Esophagus muscularis mucosa (tissue), 4 donors: Measurements from ENCODE around the gene URI1. TPM values are rescaled to one million over a fixed set of nuclear protein-coding genes. Genes with fewer than 3 reads are reported as not detected.

Experiments used
- DNase-seq: peaks from one replicate; pipeline ENCODE4 v3.0.0-alpha.2; 2017; ENCODE audit errors: extremely low spot score
- H3K27ac ChIP-seq, 4 donors: fragments of 200-600 bp; sonication (generic); replicated peaks in 1 of 4; 1 replicate in 3 of 4; 2 replicates in 1 of 4; pipeline ENCODE4 v1.5.1; 2016 to 2019; ENCODE audit warnings: mild to moderate bottlenecking in 1 of 4
- H3K27me3 ChIP-seq, 4 donors: fragments of 200-600 bp; sonication (generic); one replicate each; pipeline versions ENCODE4 v1.5.1 to v1.6.0; 2016 to 2019
- H3K36me3 ChIP-seq, 4 donors: fragments of 200-600 bp; sonication (generic); one replicate each; pipeline ENCODE4 v1.5.1; 2016 to 2019
- H3K4me1 ChIP-seq, 4 donors: fragments of 200-600 bp; sonication (generic); one replicate each; pipeline ENCODE4 v1.5.1; 2016 to 2019
- H3K4me3 ChIP-seq, 4 donors: fragments of 200-600 bp; sonication (generic); 1 replicate in 2 of 4; 2 replicates in 2 of 4; pipeline ENCODE4 v1.5.1; 2016 to 2019; ENCODE audit warnings: mild to moderate bottlenecking in 4 of 4, moderate library complexity in 1 of 4
- H3K9me3 ChIP-seq, 4 donors: fragments of 200-600 bp; sonication (generic); 1 replicate in 3 of 4; 2 replicates in 1 of 4; pipeline ENCODE4 v1.5.1; 2016 to 2019
- EP300 ChIP-seq: sonication (generic); formaldehyde crosslinking; IDR thresholded peaks from one replicate; pipeline ENCODE4 v1.6.1; 2017; ENCODE audit warnings: antibody characterized with exemption
- POLR2A ChIP-seq: fragments of 450-650 bp; IDR thresholded peaks from one replicate; pipeline ENCODE4 v1.6.1; 2017; ENCODE audit warnings: antibody characterized with exemption, moderate library complexity, mild to moderate bottlenecking, low read depth
- POLR2AphosphoS5 ChIP-seq, 2 donors: sonication (generic); formaldehyde crosslinking; IDR thresholded peaks; one replicate each; pipeline ENCODE4 v1.6.1; 2017; ENCODE audit warnings: antibody characterized with exemption in 2 of 2
- WGBS: methylation state at CpG from one replicate; pipeline ENCODE4 v1.1.5; 2018; 5-methylcytosine and 5-hydroxymethylcytosine counted together
- intact Hi-C: fragments of 100-400 bp; cut with DNase I; formaldehyde crosslinking; loops from one replicate; pipeline ENCODE4 v1.15.1; 2023
- total RNA-seq, 4 donors: library from RNA; depleted of rRNA; stranded (reverse); fragments of >200 nt; gene quantifications; one replicate each; pipeline versions ENCODE4 v1.1.0 to v1.2.1, GENCODE V29; 2016
- TF ChIP-seq, protein P1 (sequence below), 3 experiments: fragments of 200-600 bp in 2 of 3; fragments of 450-650 bp in 1 of 3; sonication (generic) in 2 of 3; IDR thresholded peaks; one replicate each; pipeline ENCODE4 v1.5.1; 2017 to 2019; ENCODE audit warnings: antibody characterized with exemption in 3 of 3, mild to moderate bottlenecking in 2 of 3, moderate library complexity in 1 of 3

URI1 gene
- total RNA-seq, 4 donors from 2014 or later: 56.4 to 67.8 (median 59.8) TPM

DNA sequence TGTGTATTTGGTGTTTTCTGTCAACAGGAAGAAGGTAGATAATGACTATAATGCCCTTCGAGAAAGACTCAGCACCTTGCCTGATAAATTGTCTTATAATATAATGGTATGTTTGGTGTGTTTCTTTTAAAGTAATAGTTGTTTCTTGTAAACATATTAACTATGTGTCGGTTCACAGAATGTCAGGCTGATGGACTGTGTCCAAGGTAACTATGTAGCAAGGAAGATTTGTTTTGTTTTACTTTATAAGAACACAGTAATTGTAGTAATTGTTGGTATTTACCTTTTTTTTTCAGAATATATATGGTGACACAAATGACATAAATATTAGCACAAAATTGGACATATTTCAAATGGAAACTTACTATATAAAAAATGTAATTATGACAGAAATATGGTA, 43.2 kb downstream of the URI1 start:
- TF ChIP-seq EP300 (no peak), POLR2AphosphoS5 (IDR thresholded peaks at IDR 0.05) (no peak), POLR2A (no peak)
- TF ChIP-seq, protein P1, sequence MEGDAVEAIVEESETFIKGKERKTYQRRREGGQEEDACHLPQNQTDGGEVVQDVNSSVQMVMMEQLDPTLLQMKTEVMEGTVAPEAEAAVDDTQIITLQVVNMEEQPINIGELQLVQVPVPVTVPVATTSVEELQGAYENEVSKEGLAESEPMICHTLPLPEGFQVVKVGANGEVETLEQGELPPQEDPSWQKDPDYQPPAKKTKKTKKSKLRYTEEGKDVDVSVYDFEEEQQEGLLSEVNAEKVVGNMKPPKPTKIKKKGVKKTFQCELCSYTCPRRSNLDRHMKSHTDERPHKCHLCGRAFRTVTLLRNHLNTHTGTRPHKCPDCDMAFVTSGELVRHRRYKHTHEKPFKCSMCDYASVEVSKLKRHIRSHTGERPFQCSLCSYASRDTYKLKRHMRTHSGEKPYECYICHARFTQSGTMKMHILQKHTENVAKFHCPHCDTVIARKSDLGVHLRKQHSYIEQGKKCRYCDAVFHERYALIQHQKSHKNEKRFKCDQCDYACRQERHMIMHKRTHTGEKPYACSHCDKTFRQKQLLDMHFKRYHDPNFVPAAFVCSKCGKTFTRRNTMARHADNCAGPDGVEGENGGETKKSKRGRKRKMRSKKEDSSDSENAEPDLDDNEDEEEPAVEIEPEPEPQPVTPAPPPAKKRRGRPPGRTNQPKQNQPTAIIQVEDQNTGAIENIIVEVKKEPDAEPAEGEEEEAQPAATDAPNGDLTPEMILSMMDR (IDR thresholded peaks at IDR 0.05): no peak
- intact Hi-C loops: no loop called here
- Histone ChIP-seq H3K36me3 (peaks cover 0 to 19% (median 5%) of the 10 kb centered on the region in 4 donors), H3K27me3 (no peaks in the 10 kb centered on the region), H3K4me1 (peaks cover 10 to 16% (median 14%) of the 10 kb centered on the region in 4 donors), H3K4me3 (no peak overlapping the region), H3K9me3 (no peaks in the 10 kb centered on the region), H3K27ac (no peak overlapping the region)
- 67% methylated on average over 2 of the region's 2 CpGs for WGBS
- DNase-seq: no peak

DNA sequence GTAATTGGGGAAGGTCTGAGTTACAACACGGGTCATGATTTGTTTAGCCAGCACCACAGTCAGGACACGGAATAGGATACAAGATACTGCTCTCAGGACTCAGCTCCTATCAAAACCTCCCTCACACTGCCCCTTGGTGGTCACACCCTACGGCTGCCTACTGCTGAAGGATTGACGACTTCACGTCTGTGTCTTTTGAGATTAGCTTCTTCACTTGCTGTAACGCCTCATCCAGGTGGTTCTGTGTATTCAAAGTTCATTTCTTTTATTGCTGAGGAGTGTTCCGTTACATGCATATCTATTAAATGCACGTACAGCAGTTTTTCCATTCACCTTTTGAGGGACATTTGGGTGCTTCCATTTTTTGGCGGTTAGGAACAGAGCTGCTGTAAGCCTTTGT, 46.3 kb downstream of the URI1 start:
- Histone ChIP-seq H3K4me1 (peaks cover 0 to 9% (median 7%) of the 10 kb centered on the region in 4 donors), H3K27me3 (no peaks in the 10 kb centered on the region), H3K9me3 (peaks cover 0 to 9% (median 2%) of the 10 kb centered on the region in 4 donors), H3K27ac (no peak overlapping the region), H3K4me3 (no peak overlapping the region), H3K36me3 (peaks cover 0 to 19% (median 7%) of the 10 kb centered on the region in 4 donors)
- DNase-seq: no peak
- TF ChIP-seq, protein P1 (IDR thresholded peaks at IDR 0.05): no peak
- TF ChIP-seq POLR2A (no peak), POLR2AphosphoS5 (IDR thresholded peaks at IDR 0.05) (no peak), EP300 (no peak)
- 94% methylated on average over 9 of the region's 9 CpGs for WGBS
- intact Hi-C loops: no loop called here

DNA sequence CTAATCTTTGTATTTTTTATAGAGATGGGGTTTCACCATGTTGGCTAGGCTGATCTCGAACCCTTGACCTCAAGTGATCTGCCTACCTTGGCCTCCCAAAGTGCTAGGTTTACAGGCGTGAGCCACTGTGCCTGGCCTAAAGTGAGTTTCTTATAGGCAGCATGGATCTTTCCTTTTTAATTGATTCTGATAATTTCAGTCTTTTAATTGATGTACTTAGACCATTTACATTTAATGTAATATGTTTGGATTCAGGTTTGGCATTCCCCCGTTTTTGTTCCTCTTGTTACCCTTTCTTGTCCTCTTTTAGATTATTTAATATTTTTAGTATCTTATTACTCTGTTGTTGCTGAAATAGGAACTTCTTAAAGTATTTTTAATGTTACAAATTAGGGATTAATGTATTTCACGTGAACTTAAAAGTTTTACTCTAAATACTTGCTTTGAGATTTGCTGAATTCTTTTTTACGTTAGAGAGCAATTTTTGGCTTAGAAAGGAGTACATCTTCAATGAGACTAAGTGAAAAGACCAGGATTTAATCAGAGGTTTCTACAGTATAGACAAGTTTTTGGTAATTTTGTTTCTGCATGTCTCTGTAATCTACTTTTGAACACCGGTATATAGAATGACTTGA, 50.3 kb downstream of the URI1 start:
- 98% methylated on average over 6 of the region's 6 CpGs for WGBS
- H3K27ac ChIP-seq: no peak overlapping the region
- intact Hi-C loops: no loop called here
- no peaks in the 10 kb centered on the region for H3K4me1 ChIP-seq
- no peak for TF ChIP-seq EP300
- no peak for TF ChIP-seq POLR2A
- TF ChIP-seq, protein P1 (IDR thresholded peaks at IDR 0.05): no peak
- TF ChIP-seq POLR2AphosphoS5 (IDR thresholded peaks at IDR 0.05): no peak
- H3K4me3 ChIP-seq: no peak overlapping the region
- H3K9me3 ChIP-seq: peaks cover 0 to 9% (median 4%) of the 10 kb centered on the region in 4 donors
- no peak for DNase-seq
- no peaks in the 10 kb centered on the region for H3K27me3 ChIP-seq
- peaks cover 0 to 14% (median 7%) of the 10 kb centered on the region in 4 donors for H3K36me3 ChIP-seq

DNA sequence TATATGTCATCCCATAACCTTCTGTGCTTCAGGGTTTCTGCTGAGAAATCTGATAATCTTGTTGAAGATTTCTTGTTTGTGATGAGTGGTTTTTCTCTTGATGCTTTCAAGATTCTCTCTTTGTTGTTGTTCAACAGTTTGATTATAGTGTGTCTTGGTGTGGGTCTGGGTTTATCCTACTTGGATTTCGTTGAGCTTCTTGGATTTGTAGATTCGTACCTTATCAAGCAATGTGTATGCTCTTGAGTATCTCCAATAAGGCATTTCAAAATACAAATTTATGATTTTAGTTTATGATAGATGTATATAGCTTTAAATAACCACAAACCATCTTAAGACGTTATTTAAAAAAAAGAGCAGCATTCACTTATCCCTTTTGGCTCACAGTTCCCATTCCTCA, 57.5 kb downstream of the URI1 start:
- Histone ChIP-seq H3K4me3 (no peak overlapping the region), H3K9me3 (peaks cover 0 to 16% (median 0%) of the 10 kb centered on the region in 4 donors), H3K4me1 (no peaks in the 10 kb centered on the region), H3K36me3 (no peaks in the 10 kb centered on the region), H3K27ac (no peak overlapping the region), H3K27me3 (no peaks in the 10 kb centered on the region)
- intact Hi-C loops: no loop called here
- WGBS: 94% methylated on average over 3 of the region's 3 CpGs
- no peak for TF ChIP-seq EP300
- no peak for TF ChIP-seq POLR2A
- TF ChIP-seq, protein P1 (IDR thresholded peaks at IDR 0.05): no peak
- TF ChIP-seq POLR2AphosphoS5 (IDR thresholded peaks at IDR 0.05): no peak
- no peak for DNase-seq
